ENCODE results near the gene ILDR2.

- TF ChIP-seq POLR2A (IDR thresholded peaks at IDR 0.05) = no peak
- no peak for TF ChIP-seq CTCF (IDR thresholded peaks at IDR 0.05)
- TF ChIP-seq POLR2AphosphoS5 (IDR thresholded peaks at IDR 0.05) = no peak
- TF ChIP-seq EP300 (IDR thresholded peaks at IDR 0.05) = no peak
Observed at GRCh38 chr1:167000546-167000945, 25.2 kb upstream of the ILDR2 start.
